Measurements from ENCODE around the gene CCDC85C.

DNA sequence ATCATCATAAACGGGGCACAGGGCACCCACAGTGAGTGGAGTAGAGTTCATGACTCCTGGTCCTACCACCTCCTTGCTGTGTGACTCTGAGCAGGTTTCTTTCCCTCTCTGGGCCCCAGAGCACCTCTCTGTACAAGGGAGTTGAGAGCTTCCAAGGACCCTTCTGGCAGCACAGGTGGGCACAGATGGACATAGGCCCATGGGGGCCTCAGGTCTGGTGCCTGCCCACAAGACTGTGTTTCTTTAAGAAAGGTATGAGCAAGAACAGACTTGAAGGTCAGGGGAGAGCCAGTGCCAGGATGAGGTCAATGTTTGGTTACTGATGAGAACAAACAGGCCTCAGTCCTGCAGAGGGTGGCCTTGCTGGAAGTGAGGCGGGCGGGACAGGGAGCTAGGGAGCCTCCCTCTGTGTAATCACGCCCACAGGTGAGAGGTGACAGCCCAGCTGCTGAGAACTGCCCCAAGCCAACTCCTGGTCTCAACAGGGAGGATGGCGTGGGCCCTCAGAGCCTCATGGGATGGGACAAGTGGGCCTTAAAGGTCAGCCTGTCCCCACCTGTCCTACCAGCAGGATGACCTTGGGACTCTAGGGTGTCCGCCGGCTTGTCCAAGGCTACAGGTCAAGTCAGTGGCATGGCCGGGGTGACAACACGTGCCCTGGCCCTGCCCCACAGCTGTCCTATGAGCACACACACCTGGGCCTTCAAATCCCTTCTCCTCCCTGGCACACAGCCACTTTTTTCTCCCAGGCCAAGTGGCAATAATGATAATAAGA is 49.1 kb downstream of the CCDC85C start:
- TF ChIP-seq POLR2A (IDR thresholded peaks at IDR 0.05) = no peak
- TF ChIP-seq, protein P1, sequence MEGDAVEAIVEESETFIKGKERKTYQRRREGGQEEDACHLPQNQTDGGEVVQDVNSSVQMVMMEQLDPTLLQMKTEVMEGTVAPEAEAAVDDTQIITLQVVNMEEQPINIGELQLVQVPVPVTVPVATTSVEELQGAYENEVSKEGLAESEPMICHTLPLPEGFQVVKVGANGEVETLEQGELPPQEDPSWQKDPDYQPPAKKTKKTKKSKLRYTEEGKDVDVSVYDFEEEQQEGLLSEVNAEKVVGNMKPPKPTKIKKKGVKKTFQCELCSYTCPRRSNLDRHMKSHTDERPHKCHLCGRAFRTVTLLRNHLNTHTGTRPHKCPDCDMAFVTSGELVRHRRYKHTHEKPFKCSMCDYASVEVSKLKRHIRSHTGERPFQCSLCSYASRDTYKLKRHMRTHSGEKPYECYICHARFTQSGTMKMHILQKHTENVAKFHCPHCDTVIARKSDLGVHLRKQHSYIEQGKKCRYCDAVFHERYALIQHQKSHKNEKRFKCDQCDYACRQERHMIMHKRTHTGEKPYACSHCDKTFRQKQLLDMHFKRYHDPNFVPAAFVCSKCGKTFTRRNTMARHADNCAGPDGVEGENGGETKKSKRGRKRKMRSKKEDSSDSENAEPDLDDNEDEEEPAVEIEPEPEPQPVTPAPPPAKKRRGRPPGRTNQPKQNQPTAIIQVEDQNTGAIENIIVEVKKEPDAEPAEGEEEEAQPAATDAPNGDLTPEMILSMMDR (IDR thresholded peaks at IDR 0.05) = no peak

Data from ovary (tissue), 3 donors.